Neural cell (in vitro differentiated cells): ENCODE data around the gene NDUFA9.

Experiments used
- POLR2AphosphoS5 ChIP-seq: IDR thresholded peaks from 2 replicates; pipeline ENCODE4 v1.6.1; 2012
- RAD21 ChIP-seq: fragments of 450-650 bp; conservative IDR thresholded peaks from 2 replicates; pipeline ENCODE4 v1.6.1; 2014; ENCODE audit warnings: antibody characterized with exemption, mild to moderate bottlenecking, moderate library complexity
- REST ChIP-seq: IDR thresholded peaks from 2 replicates; pipeline ENCODE4 v1.6.1; 2012; ENCODE audit warnings: borderline replicate concordance
- TF ChIP-seq, protein P1 (sequence below): fragments of 450-650 bp; IDR thresholded peaks from 2 replicates; pipeline ENCODE4 v1.5.1; 2014; ENCODE audit warnings: antibody characterized with exemption, mild to moderate bottlenecking, moderate library complexity; ENCODE audit not compliant: poor library complexity, severe bottlenecking

- TF ChIP-seq, protein P1, sequence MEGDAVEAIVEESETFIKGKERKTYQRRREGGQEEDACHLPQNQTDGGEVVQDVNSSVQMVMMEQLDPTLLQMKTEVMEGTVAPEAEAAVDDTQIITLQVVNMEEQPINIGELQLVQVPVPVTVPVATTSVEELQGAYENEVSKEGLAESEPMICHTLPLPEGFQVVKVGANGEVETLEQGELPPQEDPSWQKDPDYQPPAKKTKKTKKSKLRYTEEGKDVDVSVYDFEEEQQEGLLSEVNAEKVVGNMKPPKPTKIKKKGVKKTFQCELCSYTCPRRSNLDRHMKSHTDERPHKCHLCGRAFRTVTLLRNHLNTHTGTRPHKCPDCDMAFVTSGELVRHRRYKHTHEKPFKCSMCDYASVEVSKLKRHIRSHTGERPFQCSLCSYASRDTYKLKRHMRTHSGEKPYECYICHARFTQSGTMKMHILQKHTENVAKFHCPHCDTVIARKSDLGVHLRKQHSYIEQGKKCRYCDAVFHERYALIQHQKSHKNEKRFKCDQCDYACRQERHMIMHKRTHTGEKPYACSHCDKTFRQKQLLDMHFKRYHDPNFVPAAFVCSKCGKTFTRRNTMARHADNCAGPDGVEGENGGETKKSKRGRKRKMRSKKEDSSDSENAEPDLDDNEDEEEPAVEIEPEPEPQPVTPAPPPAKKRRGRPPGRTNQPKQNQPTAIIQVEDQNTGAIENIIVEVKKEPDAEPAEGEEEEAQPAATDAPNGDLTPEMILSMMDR, result no peak
- no peak for TF ChIP-seq POLR2AphosphoS5
- TF ChIP-seq REST, result no peak
- no peak for TF ChIP-seq RAD21
Measured at GRCh38 chr12:4653257-4653656, 4.3 kb downstream of the NDUFA9 start.
